Measurements from ENCODE around the gene INCA1.

- TF ChIP-seq CTCF (IDR thresholded peaks at IDR 0.05; ENCODE audit: insufficient read depth, low read length, poor library complexity, severe bottlenecking): no peak
- TF ChIP-seq EZH2phosphoT487 (conservative IDR thresholded peaks at IDR 0.05; ENCODE audit: low read length): no peak
These were observed 46.2 kb upstream of the INCA1 start for GRCh38 chr17:5043524-5043923.
